Testis (tissue), 2 donors: ENCODE data around the gene EDEM2.

Experiments used
- CTCF ChIP-seq, 3 experiments: fragments of 450-650 bp in 2 of 3; fragments of 200-600 bp in 1 of 3; sonication (generic) in 1 of 3; IDR thresholded peaks; one replicate each; pipeline ENCODE4 v1.5.1; 2016 to 2019; ENCODE audit warnings: antibody characterized with exemption in 3 of 3, mild to moderate bottlenecking in 2 of 3, moderate library complexity in 1 of 3
- POLR2A ChIP-seq: fragments of 450-650 bp; IDR thresholded peaks from one replicate; pipeline ENCODE4 v1.6.1; 2017; ENCODE audit warnings: antibody characterized with exemption, mild to moderate bottlenecking, moderate library complexity

DNA sequence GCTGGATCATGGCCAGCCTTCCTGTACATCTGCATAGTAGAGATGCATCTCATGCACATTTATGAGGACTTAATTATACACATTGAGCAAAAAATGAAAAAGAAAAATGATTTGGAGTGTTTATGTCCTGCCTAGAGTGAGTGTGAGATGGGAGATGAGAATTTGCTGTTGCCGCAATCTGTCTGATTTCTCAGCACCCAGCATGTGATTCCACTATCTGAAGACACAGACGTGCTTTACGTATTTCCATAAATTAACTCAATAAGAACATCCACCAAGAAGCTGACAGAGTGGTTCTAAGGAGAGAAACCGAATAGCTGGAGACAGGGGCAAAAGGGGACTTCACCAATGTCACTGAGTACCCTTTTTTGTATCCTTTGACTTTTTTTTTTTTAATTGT lies 15.2 kb downstream of the EDEM2 start:
- no peak for TF ChIP-seq POLR2A
- TF ChIP-seq CTCF (IDR thresholded peaks at IDR 0.05): no peak
